Endothelial cell of umbilical vein (primary cell): ENCODE data around the gene HDAC3. TPM values are rescaled to one million over a fixed set of nuclear protein-coding genes. Genes with fewer than 3 reads are reported as not detected.

Source experiments
- BruUV-seq: library from RNA; stranded (reverse); fragments of 400-500 nt; replicated peaks from 2 replicates; lab custom pipeline; 2021; lab: Mats Ljungman, UMichigan
- CTCF ChIA-PET: fragments of 300-600, 350-600 bp; sonication (Branson Sonifier 250); formaldehyde crosslinking; loops from one replicate; lab custom pipeline; 2021; ENCODE audit warnings: antibody characterized with exemption, inconsistent platforms; lab: Charles Lee
- POLR2A ChIA-PET: fragments of 300-600, 350-600 bp; sonication (Branson Sonifier 250); formaldehyde crosslinking; loops from one replicate; lab custom pipeline; 2021; ENCODE audit warnings: antibody characterized with exemption, inconsistent platforms; lab: Charles Lee
- DNase-seq: peaks from one replicate; pipeline ENCODE4 v3.0.0-alpha.2; 2011; ENCODE audit warnings: low read depth, low spot score
- FAIRE-seq: peaks from 2 replicates; lab custom pipeline; 2011; peaks lifted over from hg19 to GRCh38; lab: Jason Lieb, UNC
- H2AFZ ChIP-seq: 2 replicates; pipeline ENCODE4 v1.6.0; 2012; ENCODE audit warnings: low read depth, low read length, control low read depth, inconsistent platforms
- H3K27ac ChIP-seq: 2 replicates; pipeline ENCODE4 v1.5.1; 2011; ENCODE audit warnings: low read depth, mild to moderate bottlenecking, control low read depth, low read length, moderate library complexity; ENCODE audit not compliant: insufficient read depth
- H3K27me3 ChIP-seq, 2 experiments: 2 replicates each; pipeline versions ENCODE4 v1.6.0 to v1.6.1; 2011; ENCODE audit warnings: low read length in 2 of 2, mixed read lengths in 1 of 2; ENCODE audit not compliant: control insufficient read depth in 2 of 2, insufficient read depth in 2 of 2
- H3K36me3 ChIP-seq, 2 experiments: 2 replicates in 1 of 2; 3 replicates in 1 of 2; pipeline ENCODE4 v1.5.1; 2011; ENCODE audit warnings: low read length in 2 of 2, mild to moderate bottlenecking in 1 of 2, moderate library complexity in 1 of 2; ENCODE audit not compliant: control insufficient read depth in 2 of 2, insufficient read depth in 2 of 2; ENCODE audit errors: extremely low read depth in 1 of 2
- H3K4me1 ChIP-seq: 3 replicates; pipeline ENCODE4 v1.5.1; 2011; ENCODE audit warnings: mild to moderate bottlenecking, low read length; ENCODE audit not compliant: control insufficient read depth, insufficient read depth; ENCODE audit errors: extremely low read depth
- H3K4me2 ChIP-seq: 2 replicates; pipeline ENCODE4 v1.6.1; 2011; ENCODE audit warnings: low read length, control low read depth, mixed read lengths; ENCODE audit not compliant: insufficient read depth
- H3K4me3 ChIP-seq, 3 experiments: fragments of 200-600 bp in 1 of 3; sonication (generic), shearing (Covaris generic) in 1 of 3; replicated peaks in 1 of 3; 2 replicates each; pipeline ENCODE4 v1.5.1; 2011 to 2016; ENCODE audit warnings: control low read depth in 3 of 3, low read length in 3 of 3, mild to moderate bottlenecking in 2 of 3, inconsistent platforms in 1 of 3, low read depth in 1 of 3, moderate library complexity in 1 of 3; ENCODE audit not compliant: insufficient read depth in 1 of 3
- H3K79me2 ChIP-seq: 2 replicates; pipeline ENCODE4 v1.6.0; 2012; ENCODE audit warnings: low read length, inconsistent platforms; ENCODE audit not compliant: control insufficient read depth, insufficient read depth
- H3K9ac ChIP-seq: replicated peaks from 2 replicates; pipeline ENCODE3; 2011; ENCODE audit warnings: low read length, control low read depth; ENCODE audit not compliant: insufficient read depth; ENCODE audit errors: extremely low read depth
- H3K9me1 ChIP-seq: replicated peaks from 3 replicates; pipeline ENCODE4 v1.6.0; 2011; ENCODE audit warnings: mild to moderate bottlenecking, low read length; ENCODE audit not compliant: control insufficient read depth, insufficient read depth; ENCODE audit errors: extremely low read depth
- H3K9me3 ChIP-seq: replicated peaks from 2 replicates; pipeline ENCODE4 v1.5.1; 2012; ENCODE audit warnings: low read length, inconsistent platforms; ENCODE audit not compliant: control insufficient read depth, insufficient read depth
- H4K20me1 ChIP-seq: replicated peaks from 2 replicates; pipeline ENCODE3; 2011; ENCODE audit warnings: mild to moderate bottlenecking, low read length; ENCODE audit not compliant: control insufficient read depth, insufficient read depth; ENCODE audit errors: extremely low read depth
- CTCF ChIP-seq, 2 donors: IDR thresholded peaks; 1 replicate in 1 of 2; 2 replicates in 1 of 2; pipeline ENCODE4 v1.5.1; 2011; ENCODE audit warnings: low read length in 2 of 2, mild to moderate bottlenecking in 2 of 2, moderate library complexity in 2 of 2, control low read depth in 1 of 2, inconsistent platforms in 1 of 2, low read depth in 1 of 2; ENCODE audit not compliant: insufficient read depth in 1 of 2; ENCODE audit errors: extremely low read depth in 1 of 2
- EZH2 ChIP-seq: IDR thresholded peaks from 2 replicates; pipeline ENCODE4 v1.6.1; 2012; ENCODE audit warnings: borderline replicate concordance, low read depth, mild to moderate bottlenecking, moderate library complexity, low read length, inconsistent platforms; ENCODE audit not compliant: severe bottlenecking
- FOS ChIP-seq: IDR thresholded peaks from 2 replicates; pipeline ENCODE4 v1.6.1; 2011; ENCODE audit warnings: mild to moderate bottlenecking, low read length, moderate library complexity, borderline replicate concordance; ENCODE audit not compliant: insufficient read depth
- POLR2AphosphoS5 ChIP-seq: IDR thresholded peaks from 2 replicates; pipeline ENCODE4 v1.6.1; 2012; ENCODE audit warnings: low read depth, mild to moderate bottlenecking, control low read depth, low read length, moderate library complexity; ENCODE audit not compliant: insufficient read depth
- dilution Hi-C: fragments of 300-500 bp; cut with MboI; formaldehyde crosslinking; loops from one replicate; pipeline ENCODE4 v1.15.0; 2019; ENCODE audit warnings: low sequenced_read_pairs; ENCODE audit not compliant: extremely low pct_ligation_motif_present
- intact Hi-C: fragments of 100-400 bp; cut with micrococcal nuclease; formaldehyde crosslinking; loops from one replicate; pipeline ENCODE4 v1.10.0; 2022
- polyA plus RNA-seq, 4 experiments: library from polyadenylated mRNA; depleted of rRNA in 3 of 4; stranded (reverse) in 3 of 4; unstranded in 1 of 4; fragments of >200 nt; gene quantifications; 2 replicates each; pipeline versions ENCODE4 v1.2.1 to v1.2.3, GENCODE V29; 2011 to 2012; ENCODE audit warnings: missing spikeins in 1 of 4
- total RNA-seq: library from RNA; stranded (reverse); gene quantifications from 2 replicates; pipeline ENCODE4 v1.2.3, GENCODE V29; 2021
- TF ChIP-seq, protein P1 (sequence below): IDR thresholded peaks from 2 replicates; pipeline ENCODE4 v1.6.1; 2011; ENCODE audit not compliant: insufficient read depth, insufficient read length

The HDAC3 gene
- total and polyA plus RNA-seq, 2 donors (not counting 3 experiments of a cell fraction or from before 2014, with no cell fraction given): 58.5 to 75.5 TPM

GRCh38 chr5:141608557-141608956, 28.1 kb downstream of the HDAC3 start:
- Histone ChIP-seq H3K4me3 (no peak overlapping the region), H3K4me2 (no peak overlapping the region), H2AFZ (no peak overlapping the region), H3K9me1 (no peaks in the 10 kb centered on the region), H3K27me3 (no peaks in the 10 kb centered on the region), H3K4me1 (peaks cover 28% of the 10 kb centered on the region), H4K20me1 (no peaks in the 10 kb centered on the region), H3K36me3 (no peaks in the 10 kb centered on the region), H3K79me2 (peaks cover 65% of the 10 kb centered on the region), H3K9me3 (no peaks in the 10 kb centered on the region), H3K9ac (no peak overlapping the region), H3K27ac (no peak overlapping the region)
- FAIRE-seq (no peak), DNase-seq (no peak)
- CTCF ChIA-PET: interaction anchor here (0.5 to 9.0 kb wide), 4 partner anchors 10 to 971 kb away, joined by 3 to 114 read pairs (median 41); partner anchors contain the start of gene DIAPH1
- dilution Hi-C loops: no loop called here
- BruUV-seq: no TSS peak
- TF ChIP-seq FOS (no peak), POLR2AphosphoS5 (no peak), EZH2 (no peak), CTCF (IDR thresholded peaks at IDR 0.05; ENCODE audit: extremely low read depth in 1 of 2, insufficient read depth in 1 of 2, low read depth in 1 of 2, low read length in 2 of 2) (no peak)
- TF ChIP-seq, protein P1, sequence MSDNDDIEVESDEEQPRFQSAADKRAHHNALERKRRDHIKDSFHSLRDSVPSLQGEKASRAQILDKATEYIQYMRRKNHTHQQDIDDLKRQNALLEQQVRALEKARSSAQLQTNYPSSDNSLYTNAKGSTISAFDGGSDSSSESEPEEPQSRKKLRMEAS: no peak
- POLR2A ChIA-PET: interaction anchor here (0.7 kb wide), 1 partner anchor 33 kb away, joined by 5 read pairs; no protein-coding TSS in a partner anchor
- intact Hi-C loops: no loop called here
